ENCODE data around the gene RPS27L. TPM values are rescaled to one million over a fixed set of nuclear protein-coding genes. Genes with fewer than 3 reads are reported as not detected.

RPS27L gene
- polyA plus RNA-seq, 2 of the 4 experiments (the other 2 are of a cell fraction) = 609 to 748 TPM

DNA sequence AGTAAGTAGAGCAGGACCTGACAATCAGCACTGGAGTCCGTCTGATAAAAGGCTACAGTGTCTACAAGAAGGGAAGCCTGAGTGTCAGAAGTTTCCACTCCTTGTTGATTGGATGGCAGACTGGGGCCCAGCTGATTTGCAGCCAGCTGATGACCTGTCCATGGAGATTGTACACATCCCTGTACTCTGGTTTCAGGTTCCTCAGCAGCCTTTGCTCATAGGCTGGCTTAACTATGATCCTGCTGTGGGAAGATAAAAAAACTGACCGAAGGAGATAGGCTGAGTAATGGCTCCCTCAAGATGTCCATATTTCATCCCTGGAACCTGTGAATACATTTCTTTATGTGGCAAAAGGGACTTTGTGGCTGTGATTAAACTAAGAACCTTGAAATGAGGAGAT, 47.4 kb downstream of the RPS27L start (continued):
- TF ChIP-seq, protein P1, sequence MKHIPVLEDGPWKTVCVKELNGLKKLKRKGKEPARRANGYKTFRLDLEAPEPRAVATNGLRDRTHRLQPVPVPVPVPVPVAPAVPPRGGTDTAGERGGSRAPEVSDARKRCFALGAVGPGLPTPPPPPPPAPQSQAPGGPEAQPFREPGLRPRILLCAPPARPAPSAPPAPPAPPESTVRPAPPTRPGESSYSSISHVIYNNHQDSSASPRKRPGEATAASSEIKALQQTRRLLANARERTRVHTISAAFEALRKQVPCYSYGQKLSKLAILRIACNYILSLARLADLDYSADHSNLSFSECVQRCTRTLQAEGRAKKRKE (CRISPR knock-in tag; IDR thresholded peaks at IDR 0.05; ENCODE audit: low read depth) = no peak
- TF ChIP-seq CEBPB (IDR thresholded peaks at IDR 0.05) (no peak), FOSL2 (IDR thresholded peaks at IDR 0.05) (no peak), FOSL2 (CRISPR knock-in tag; IDR thresholded peaks at IDR 0.05) (no peak), PHF8 (IDR thresholded peaks at IDR 0.05; ENCODE audit: borderline replicate concordance, low read depth) (no peak)
- TF ChIP-seq, protein P2, sequence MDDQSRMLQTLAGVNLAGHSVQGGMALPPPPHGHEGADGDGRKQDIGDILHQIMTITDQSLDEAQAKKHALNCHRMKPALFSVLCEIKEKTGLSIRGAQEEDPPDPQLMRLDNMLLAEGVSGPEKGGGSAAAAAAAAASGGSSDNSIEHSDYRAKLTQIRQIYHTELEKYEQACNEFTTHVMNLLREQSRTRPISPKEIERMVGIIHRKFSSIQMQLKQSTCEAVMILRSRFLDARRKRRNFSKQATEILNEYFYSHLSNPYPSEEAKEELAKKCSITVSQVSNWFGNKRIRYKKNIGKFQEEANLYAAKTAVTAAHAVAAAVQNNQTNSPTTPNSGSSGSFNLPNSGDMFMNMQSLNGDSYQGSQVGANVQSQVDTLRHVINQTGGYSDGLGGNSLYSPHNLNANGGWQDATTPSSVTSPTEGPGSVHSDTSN (IDR thresholded peaks at IDR 0.05) = no peak

DNA sequence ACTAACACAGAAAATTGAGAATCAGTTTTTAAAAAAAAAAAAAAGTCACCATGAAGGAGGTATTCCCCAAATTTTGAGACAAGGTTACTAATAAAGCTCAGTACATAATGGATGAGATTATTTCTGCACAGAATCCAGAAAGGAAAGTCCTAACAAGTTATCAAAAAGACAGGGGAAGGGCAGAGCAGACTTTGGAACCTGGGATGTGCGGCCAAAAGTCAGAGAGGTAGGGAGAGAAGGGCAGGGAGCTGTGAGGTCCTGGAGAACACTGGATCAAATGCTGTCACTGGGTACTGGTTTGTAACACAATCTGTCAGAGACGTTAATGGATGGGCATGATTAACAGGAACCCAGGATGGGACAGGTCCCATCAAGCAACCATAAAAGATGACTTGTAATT, 47.8 kb downstream of the RPS27L start:
- no peak for ATAC-seq
- TF ChIP-seq FOXS1 (CRISPR knock-in tag; IDR thresholded peaks at IDR 0.05) = no peak
- no peak for TF ChIP-seq EHMT2 (IDR thresholded peaks at IDR 0.05; ENCODE audit: low read depth)
- no peak for TF ChIP-seq ZC3H11A (IDR thresholded peaks at IDR 0.05)
- no peak for TF ChIP-seq RNF2 (IDR thresholded peaks at IDR 0.05; ENCODE audit: borderline replicate concordance, low read depth)
- TF ChIP-seq TFCP2L1 (CRISPR knock-in tag; IDR thresholded peaks at IDR 0.05) = no peak
- TF ChIP-seq HDAC2 (IDR thresholded peaks at IDR 0.05) = no peak
- no peak for TF ChIP-seq NR3C1 (IDR thresholded peaks at IDR 0.05)
- TF ChIP-seq NFE2L2 (conservative IDR thresholded peaks at IDR 0.05; ENCODE audit: low read length) = no peak
- no peak for TF ChIP-seq POLR2A (IDR thresholded peaks at IDR 0.05; ENCODE audit: low read length)
- TF ChIP-seq SREBF2 (IDR thresholded peaks at IDR 0.05) = no peak
- no peak for TF ChIP-seq ZFP36 (IDR thresholded peaks at IDR 0.05; ENCODE audit: borderline replicate concordance, partially characterized antibody)
- no peak for TF ChIP-seq SMC3 (IDR thresholded peaks at IDR 0.05)
- no peak for TF ChIP-seq FOSL2 (IDR thresholded peaks at IDR 0.05)
- TF ChIP-seq FOSL2 (CRISPR knock-in tag; IDR thresholded peaks at IDR 0.05) = no peak
- TF ChIP-seq HOXA7 (CRISPR knock-in tag; IDR thresholded peaks at IDR 0.05) = no peak
- TF ChIP-seq HOXB5 (CRISPR knock-in tag; IDR thresholded peaks at IDR 0.05) = no peak
- no peak for TF ChIP-seq ZSCAN20 (CRISPR knock-in tag; IDR thresholded peaks at IDR 0.05)

DNA sequence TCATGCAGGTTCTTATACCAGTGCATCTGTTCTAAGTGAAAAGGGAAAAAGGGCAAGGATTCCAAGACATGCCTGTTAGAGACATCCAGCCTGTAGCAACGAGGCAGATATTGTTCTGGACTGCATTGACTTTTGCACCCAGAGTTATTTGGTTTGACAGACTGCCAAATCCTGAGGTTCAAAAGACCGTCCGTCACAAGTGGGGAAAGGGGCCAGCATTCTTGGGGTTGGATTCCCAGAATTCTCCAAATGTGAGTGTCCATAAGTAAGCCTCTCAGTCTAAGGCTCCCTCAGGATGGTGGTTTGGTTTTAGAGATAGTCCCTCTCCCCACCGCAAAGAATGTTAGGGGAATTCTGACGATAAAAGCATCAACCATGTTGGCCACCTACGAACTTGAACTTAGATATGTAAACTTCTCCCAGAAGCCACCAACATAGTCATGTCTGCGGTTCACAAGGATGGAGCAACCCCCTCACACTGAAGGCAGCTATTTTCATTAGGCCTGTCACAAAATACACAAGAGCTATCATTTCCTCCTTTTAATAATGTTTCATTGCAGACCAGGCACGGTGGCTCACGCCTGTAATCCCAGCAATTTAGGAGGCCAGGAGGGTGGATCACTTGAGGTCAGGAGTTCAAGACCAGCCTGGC, 49.3 kb downstream of the RPS27L start:
- ChIA-PET POLR2A (interaction anchor here (0.6 to 1.9 kb wide), 8 partner anchors 12 to 60 kb away, joined by 4 to 8 read pairs (median 5); partner anchors contain the start of gene RPS27L), CTCF (interaction anchor here (0.6 to 5.0 kb wide), 8 partner anchors 10 to 257 kb away, joined by 3 to 38 read pairs (median 4); no protein-coding TSS in a partner anchor)
- Histone ChIP-seq H3K4me1 (peaks cover 33% of the 10 kb centered on the region), H3K4me2 (peak overlapping the region; percentile 66), H3K9me3 (peaks cover 27% of the 10 kb centered on the region), H3K27ac (peak overlapping the region; percentile 84 to 92), H3K4me3 (no peak overlapping the region)
- FAIRE-seq (peak; percentile 99), DNase-seq (ENCODE audit: low read depth in 1 of 2, low spot score in 1 of 2) (peak; percentile 93 to 99), ATAC-seq (peak; percentile 96)
- WGBS (ENCODE audit: missing lambda C conversion rate) = 0% methylated on average over 9 of the region's 9 CpGs
- TF ChIP-seq, protein P3, sequence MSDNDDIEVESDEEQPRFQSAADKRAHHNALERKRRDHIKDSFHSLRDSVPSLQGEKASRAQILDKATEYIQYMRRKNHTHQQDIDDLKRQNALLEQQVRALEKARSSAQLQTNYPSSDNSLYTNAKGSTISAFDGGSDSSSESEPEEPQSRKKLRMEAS (IDR thresholded peaks at IDR 0.05) = peak; percentile 91
- TF ChIP-seq POLR2A (IDR thresholded peaks at IDR 0.05; ENCODE audit: low read length) (no peak), RCOR1 (IDR thresholded peaks at IDR 0.05; ENCODE audit: low read depth, low read length) (no peak), ZC3H11A (IDR thresholded peaks at IDR 0.05) (no peak), RFX5 (IDR thresholded peaks at IDR 0.05) (no peak), MAFK (IDR thresholded peaks at IDR 0.05; ENCODE audit: partially characterized antibody) (peak; percentile 8), HOXA7 (CRISPR knock-in tag; IDR thresholded peaks at IDR 0.05) (no peak), ZFP36 (IDR thresholded peaks at IDR 0.05; ENCODE audit: borderline replicate concordance, partially characterized antibody) (peak; percentile 15), FOXS1 (CRISPR knock-in tag; IDR thresholded peaks at IDR 0.05) (peak; percentile 72; the same call in 1 of the 2 replicates), PHF8 (IDR thresholded peaks at IDR 0.05; ENCODE audit: borderline replicate concordance, low read depth) (no peak), HEYL (CRISPR knock-in tag; IDR thresholded peaks at IDR 0.05) (no peak), FOSL2 (IDR thresholded peaks at IDR 0.05) (peak; percentile 93), FOSL2 (CRISPR knock-in tag; IDR thresholded peaks at IDR 0.05) (peak; percentile 96), SREBF2 (IDR thresholded peaks at IDR 0.05) (no peak), CEBPB (IDR thresholded peaks at IDR 0.05) (peak; percentile 88 to 95), HOXB5 (CRISPR knock-in tag; IDR thresholded peaks at IDR 0.05) (peak; percentile 82; the same call in 1 of the 2 replicates), HOXB13 (CRISPR knock-in tag; IDR thresholded peaks at IDR 0.05; ENCODE audit: low read depth) (peak; percentile 92; the same call in 1 of the 2 replicates), ZSCAN20 (CRISPR knock-in tag; IDR thresholded peaks at IDR 0.05) (no peak)
- TF ChIP-seq, protein P4, sequence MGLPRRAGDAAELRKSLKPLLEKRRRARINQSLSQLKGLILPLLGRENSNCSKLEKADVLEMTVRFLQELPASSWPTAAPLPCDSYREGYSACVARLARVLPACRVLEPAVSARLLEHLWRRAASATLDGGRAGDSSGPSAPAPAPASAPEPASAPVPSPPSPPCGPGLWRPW (IDR thresholded peaks at IDR 0.05) = peak; percentile 88
- TF ChIP-seq, protein P5, sequence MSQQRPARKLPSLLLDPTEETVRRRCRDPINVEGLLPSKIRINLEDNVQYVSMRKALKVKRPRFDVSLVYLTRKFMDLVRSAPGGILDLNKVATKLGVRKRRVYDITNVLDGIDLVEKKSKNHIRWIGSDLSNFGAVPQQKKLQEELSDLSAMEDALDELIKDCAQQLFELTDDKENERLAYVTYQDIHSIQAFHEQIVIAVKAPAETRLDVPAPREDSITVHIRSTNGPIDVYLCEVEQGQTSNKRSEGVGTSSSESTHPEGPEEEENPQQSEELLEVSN (IDR thresholded peaks at IDR 0.05; ENCODE audit: borderline replicate concordance, low read depth) = no peak
- TF ChIP-seq, protein P6, sequence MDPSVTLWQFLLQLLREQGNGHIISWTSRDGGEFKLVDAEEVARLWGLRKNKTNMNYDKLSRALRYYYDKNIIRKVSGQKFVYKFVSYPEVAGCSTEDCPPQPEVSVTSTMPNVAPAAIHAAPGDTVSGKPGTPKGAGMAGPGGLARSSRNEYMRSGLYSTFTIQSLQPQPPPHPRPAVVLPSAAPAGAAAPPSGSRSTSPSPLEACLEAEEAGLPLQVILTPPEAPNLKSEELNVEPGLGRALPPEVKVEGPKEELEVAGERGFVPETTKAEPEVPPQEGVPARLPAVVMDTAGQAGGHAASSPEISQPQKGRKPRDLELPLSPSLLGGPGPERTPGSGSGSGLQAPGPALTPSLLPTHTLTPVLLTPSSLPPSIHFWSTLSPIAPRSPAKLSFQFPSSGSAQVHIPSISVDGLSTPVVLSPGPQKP (IDR thresholded peaks at IDR 0.05; ENCODE audit: low read depth, low read length) = no peak

More for the DNA sequence above, 47.8 kb downstream of the RPS27L start:
- H3K9me3 ChIP-seq = peaks cover 24% of the 10 kb centered on the region
- H3K4me3 ChIP-seq = no peak overlapping the region
- peaks cover 39% of the 10 kb centered on the region for H3K4me1 ChIP-seq
- POLR2A ChIA-PET = interaction anchor here (1.9 kb wide), 1 partner anchor 41 kb away, joined by 8 read pairs; no protein-coding TSS in a partner anchor
- H3K27ac ChIP-seq = peak overlapping the region; percentile 84 to 92
- no peak overlapping the region for H3K4me2 ChIP-seq
- WGBS (ENCODE audit: missing lambda C conversion rate) = 94% methylated on average over 2 of the region's 2 CpGs
- FAIRE-seq = no peak
- CTCF ChIA-PET = interaction anchor here (0.7 to 5.0 kb wide), 6 partner anchors 16 to 186 kb away, joined by 3 to 38 read pairs (median 4); no protein-coding TSS in a partner anchor
- no peak for DNase-seq (ENCODE audit: low read depth in 1 of 2, low spot score in 1 of 2)
